ENCODE results near the gene PELI1. TPM values are rescaled to one million over a fixed set of nuclear protein-coding genes. Genes with fewer than 3 reads are reported as not detected.

Gene PELI1
- total RNA-seq, 2 experiments from 2014 or later, result 38.4 to 42.9 TPM

DNA sequence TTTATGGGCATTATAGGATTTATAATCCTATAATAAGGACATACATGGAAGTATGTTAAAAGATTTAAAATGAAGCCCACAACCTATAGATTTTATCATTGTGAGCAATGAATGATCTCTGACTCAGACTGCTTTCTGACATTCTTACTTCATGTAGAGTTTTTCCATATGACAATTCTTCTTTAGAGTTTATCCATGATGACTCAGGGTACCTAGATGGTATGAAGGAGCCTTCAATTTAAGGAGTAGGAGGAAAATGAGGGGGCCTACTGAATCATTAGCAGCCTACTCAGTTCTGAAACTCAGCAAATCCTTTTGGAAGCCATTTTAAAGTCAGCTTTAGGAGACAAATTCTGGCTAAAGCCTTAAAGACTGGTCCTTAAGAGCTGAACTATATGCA lies 10.4 kb downstream of the PELI1 start:
- Mint-ChIP-seq H3K4me1 (ENCODE audit: low read depth) (peaks cover 84% of the 10 kb centered on the region), H3K27me3 (no peaks in the 10 kb centered on the region), H3K36me3 (peaks cover 19% of the 10 kb centered on the region), H3K27ac (peak overlapping the region; percentile 83), H3K4me3 (peak overlapping the region; percentile 12), H3K9me3 (no peaks in the 10 kb centered on the region)
- POLR2A ChIA-PET, result interaction anchor here (0.6 to 3.8 kb wide), 10 partner anchors 9 to 193 kb away, joined by 3 to 28 read pairs (median 8); no protein-coding TSS in a partner anchor
- intact Hi-C loops (cut with micrococcal nuclease), result loop anchor here (1.0 to 2.0 kb wide), 7 partner anchors 9 to 99 kb away; no protein-coding TSS in a partner anchor
- CTCF ChIA-PET, result interaction anchor here (1.2 to 2.9 kb wide), 4 partner anchors 81 to 197 kb away, joined by 5 to 11 read pairs (median 6); no protein-coding TSS in a partner anchor
- no peak for DNase-seq

GRCh38 chr2:64133354-64133753 lies 10.9 kb downstream of the PELI1 start:
- no peak for DNase-seq
- POLR2A ChIA-PET, result interaction anchor here (0.5 to 3.8 kb wide), 11 partner anchors 8 to 193 kb away, joined by 3 to 28 read pairs (median 8); no protein-coding TSS in a partner anchor
- intact Hi-C loops (cut with micrococcal nuclease), result loop anchor here (1.0 kb wide), 4 partner anchors 10 to 81 kb away; no protein-coding TSS in a partner anchor
- CTCF ChIA-PET, result interaction anchor here (0.6 to 2.9 kb wide), 10 partner anchors 8 to 197 kb away, joined by 3 to 11 read pairs (median 6); no protein-coding TSS in a partner anchor
- H3K4me1 Mint-ChIP-seq (ENCODE audit: low read depth), result peaks cover 84% of the 10 kb centered on the region
- H3K36me3 Mint-ChIP-seq, result peaks cover 16% of the 10 kb centered on the region
- no peak overlapping the region for H3K4me3 Mint-ChIP-seq
- H3K27ac Mint-ChIP-seq, result peak overlapping the region; percentile 83
- H3K9me3 Mint-ChIP-seq, result no peaks in the 10 kb centered on the region
- no peaks in the 10 kb centered on the region for H3K27me3 Mint-ChIP-seq

GRCh38 chr2:64130333-64130732 lies 13.9 kb downstream of the PELI1 start:
- Mint-ChIP-seq H3K9me3 (no peaks in the 10 kb centered on the region), H3K4me3 (no peak overlapping the region), H3K36me3 (peaks cover 11% of the 10 kb centered on the region), H3K27me3 (no peaks in the 10 kb centered on the region), H3K27ac (no peak overlapping the region), H3K4me1 (ENCODE audit: low read depth) (peaks cover 79% of the 10 kb centered on the region)
- intact Hi-C loops (cut with micrococcal nuclease), result no loop called here
- POLR2A ChIA-PET, result interaction anchor here (1.4 kb wide), 1 partner anchor 13 kb away, joined by 6 read pairs; no protein-coding TSS in a partner anchor
- DNase-seq, result no peak
- CTCF ChIA-PET, result interaction anchor here (1.0 to 1.5 kb wide), 2 partner anchors 21 to 200 kb away, joined by 5 to 6 read pairs; no protein-coding TSS in a partner anchor

DNA sequence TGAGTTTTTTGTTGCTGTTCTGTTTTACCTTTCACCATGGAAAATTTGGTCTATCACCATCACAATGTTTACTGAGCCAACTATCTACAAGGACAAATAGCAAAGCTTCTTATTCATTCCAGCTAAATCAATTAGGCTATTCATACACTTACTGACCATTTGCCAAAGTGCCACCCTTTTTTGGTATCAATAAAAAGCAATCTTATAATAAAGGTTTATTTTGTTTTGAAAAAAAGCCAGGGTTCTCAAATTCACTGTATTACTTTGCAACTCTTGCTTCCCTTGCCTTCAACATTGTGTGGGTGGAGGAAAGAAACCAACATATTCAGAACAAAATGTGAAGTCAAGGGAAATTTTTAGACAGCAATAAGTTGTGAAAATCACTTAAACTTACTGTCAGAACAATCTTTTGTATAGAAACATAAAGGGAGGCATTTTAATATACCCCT lies 15.3 kb downstream of the PELI1 start:
- Mint-ChIP-seq H3K27ac (peak overlapping the region; percentile 70), H3K9me3 (no peaks in the 10 kb centered on the region), H3K4me3 (no peak overlapping the region), H3K27me3 (no peaks in the 10 kb centered on the region), H3K36me3 (peaks cover 11% of the 10 kb centered on the region), H3K4me1 (ENCODE audit: low read depth) (peaks cover 77% of the 10 kb centered on the region)
- POLR2A ChIA-PET, result no interaction called here
- CTCF ChIA-PET, result interaction anchor here (1.2 kb wide), 1 partner anchor 202 kb away, joined by 3 read pairs; no protein-coding TSS in a partner anchor
- intact Hi-C loops (cut with micrococcal nuclease), result loop anchor here (1.0 kb wide), 4 partner anchors 14 to 85 kb away; no protein-coding TSS in a partner anchor
- no peak for DNase-seq

DNA sequence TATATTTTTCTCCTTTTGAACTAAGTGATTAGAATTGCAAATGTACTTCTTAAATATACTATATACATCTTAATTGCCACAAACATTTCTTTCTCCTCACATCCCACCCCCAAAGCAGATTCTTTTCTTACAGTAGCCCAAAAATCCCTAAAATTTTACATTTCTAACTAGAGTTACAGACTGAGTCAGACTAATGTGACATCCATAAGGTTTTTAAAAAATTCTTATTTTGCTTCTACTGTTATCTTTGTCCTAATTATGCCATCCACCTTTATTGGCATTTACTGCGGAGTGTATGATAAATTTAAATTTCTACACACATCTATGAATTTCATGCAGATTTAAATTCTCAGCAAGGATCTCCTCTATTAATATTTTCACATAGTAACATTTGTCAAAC lies 15.8 kb downstream of the PELI1 start:
- no peaks in the 10 kb centered on the region for H3K9me3 Mint-ChIP-seq
- H3K27ac Mint-ChIP-seq, result peak overlapping the region; percentile 70
- intact Hi-C loops (cut with micrococcal nuclease), result no loop called here
- H3K4me1 Mint-ChIP-seq (ENCODE audit: low read depth), result peaks cover 78% of the 10 kb centered on the region
- no peaks in the 10 kb centered on the region for H3K27me3 Mint-ChIP-seq
- no peak for DNase-seq
- H3K4me3 Mint-ChIP-seq, result no peak overlapping the region
- POLR2A ChIA-PET, result no interaction called here
- CTCF ChIA-PET, result interaction anchor here (1.2 kb wide), 1 partner anchor 202 kb away, joined by 3 read pairs; no protein-coding TSS in a partner anchor
- peaks cover 14% of the 10 kb centered on the region for H3K36me3 Mint-ChIP-seq

- H3K36me3 Mint-ChIP-seq, result peaks cover 17% of the 10 kb centered on the region
Measured at GRCh38 chr2:64127119-64127518, 17.1 kb downstream of the PELI1 start.

GRCh38 chr2:64126601-64127000 lies 17.6 kb downstream of the PELI1 start:
- CTCF ChIA-PET, result interaction anchor here (2.5 kb wide), 1 partner anchor 204 kb away, joined by 7 read pairs; no protein-coding TSS in a partner anchor
- Mint-ChIP-seq H3K36me3 (peaks cover 13% of the 10 kb centered on the region), H3K27me3 (no peaks in the 10 kb centered on the region), H3K27ac (no peak overlapping the region), H3K4me3 (no peak overlapping the region), H3K9me3 (no peaks in the 10 kb centered on the region), H3K4me1 (ENCODE audit: low read depth) (peaks cover 63% of the 10 kb centered on the region)
- intact Hi-C loops (cut with micrococcal nuclease), result no loop called here
- no peak for DNase-seq
- POLR2A ChIA-PET, result interaction anchor here (0.6 to 0.7 kb wide), 2 partner anchors 88 to 936 kb away, joined by 3 read pairs; no protein-coding TSS in a partner anchor

More at GRCh38 chr2:64127119-64127518, 17.1 kb downstream of the PELI1 start:
- no peaks in the 10 kb centered on the region for H3K27me3 Mint-ChIP-seq
- ChIA-PET CTCF (no interaction called here), POLR2A (interaction anchor here (0.6 to 0.7 kb wide), 2 partner anchors 88 to 935 kb away, joined by 3 read pairs; no protein-coding TSS in a partner anchor)
- peaks cover 68% of the 10 kb centered on the region for H3K4me1 Mint-ChIP-seq (ENCODE audit: low read depth)
- no peaks in the 10 kb centered on the region for H3K9me3 Mint-ChIP-seq
- no peak for DNase-seq
- H3K4me3 Mint-ChIP-seq, result no peak overlapping the region
- no peak overlapping the region for H3K27ac Mint-ChIP-seq
- intact Hi-C loops (cut with micrococcal nuclease), result no loop called here

DNA sequence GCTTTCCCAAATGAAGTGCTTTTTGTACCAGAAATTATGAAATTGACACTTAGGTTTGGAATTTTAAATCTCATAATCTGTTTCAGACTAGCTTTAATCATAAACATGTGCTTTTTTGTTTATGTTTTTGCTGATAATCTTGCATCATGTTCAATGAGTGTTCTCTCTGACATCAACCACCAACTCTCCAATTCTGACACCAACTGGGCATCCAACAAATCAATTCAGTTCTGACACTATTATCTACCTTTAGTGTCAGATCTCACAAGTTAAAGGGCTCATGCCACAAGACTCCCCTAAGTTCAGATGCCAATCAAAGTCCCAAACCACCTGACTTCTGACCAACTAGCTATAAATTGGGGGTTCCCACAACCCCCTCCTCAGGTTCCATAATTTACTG lies 19.6 kb downstream of the PELI1 start:
- no peaks in the 10 kb centered on the region for H3K9me3 Mint-ChIP-seq
- no peak overlapping the region for H3K27ac Mint-ChIP-seq
- intact Hi-C loops (cut with micrococcal nuclease), result no loop called here
- H3K36me3 Mint-ChIP-seq, result peaks cover 16% of the 10 kb centered on the region
- no peak for DNase-seq
- H3K27me3 Mint-ChIP-seq, result no peaks in the 10 kb centered on the region
- peaks cover 56% of the 10 kb centered on the region for H3K4me1 Mint-ChIP-seq (ENCODE audit: low read depth)
- no peak overlapping the region for H3K4me3 Mint-ChIP-seq
- ChIA-PET POLR2A (interaction anchor here (1.9 kb wide), 1 partner anchor 17 kb away, joined by 5 read pairs; no protein-coding TSS in a partner anchor), CTCF (interaction anchor here (0.7 to 2.5 kb wide), 4 partner anchors 11 to 364 kb away, joined by 4 to 7 read pairs (median 4); no protein-coding TSS in a partner anchor)

GRCh38 chr2:64124168-64124567 lies 20.1 kb downstream of the PELI1 start:
- Mint-ChIP-seq H3K4me3 (no peak overlapping the region), H3K9me3 (no peaks in the 10 kb centered on the region), H3K36me3 (peaks cover 16% of the 10 kb centered on the region), H3K4me1 (ENCODE audit: low read depth) (peaks cover 58% of the 10 kb centered on the region), H3K27me3 (no peaks in the 10 kb centered on the region), H3K27ac (no peak overlapping the region)
- POLR2A ChIA-PET, result interaction anchor here (1.9 kb wide), 1 partner anchor 17 kb away, joined by 5 read pairs; no protein-coding TSS in a partner anchor
- DNase-seq, result no peak
- CTCF ChIA-PET, result interaction anchor here (0.7 to 2.5 kb wide), 4 partner anchors 11 to 364 kb away, joined by 4 to 7 read pairs (median 4); no protein-coding TSS in a partner anchor
- intact Hi-C loops (cut with micrococcal nuclease), result no loop called here

- Mint-ChIP-seq H3K27me3 (no peaks in the 10 kb centered on the region), H3K4me1 (ENCODE audit: low read depth) (peaks cover 55% of the 10 kb centered on the region), H3K4me3 (no peak overlapping the region), H3K9me3 (no peaks in the 10 kb centered on the region), H3K36me3 (peaks cover 16% of the 10 kb centered on the region), H3K27ac (no peak overlapping the region)
- ChIA-PET POLR2A (no interaction called here), CTCF (interaction anchor here (1.3 to 2.0 kb wide), 2 partner anchors 11 to 365 kb away, joined by 4 to 5 read pairs; no protein-coding TSS in a partner anchor)
- intact Hi-C loops (cut with micrococcal nuclease), result loop anchor here (1.0 kb wide), 1 partner anchor 10 kb away; no protein-coding TSS in a partner anchor
- DNase-seq, result no peak
Measured at GRCh38 chr2:64123740-64124139, 20.5 kb downstream of the PELI1 start.

- ChIA-PET CTCF (no interaction called here), POLR2A (interaction anchor here (0.6 to 1.2 kb wide), 3 partner anchors 19 to 239 kb away, joined by 3 to 5 read pairs (median 4); no protein-coding TSS in a partner anchor)
- Mint-ChIP-seq H3K27me3 (no peaks in the 10 kb centered on the region), H3K4me3 (no peak overlapping the region), H3K36me3 (peaks cover 14% of the 10 kb centered on the region), H3K9me3 (no peaks in the 10 kb centered on the region), H3K4me1 (ENCODE audit: low read depth) (peaks cover 47% of the 10 kb centered on the region), H3K27ac (no peak overlapping the region)
- intact Hi-C loops (cut with micrococcal nuclease), result no loop called here
- no peak for DNase-seq
Measured at GRCh38 chr2:64122358-64122757, 21.9 kb downstream of the PELI1 start.

DNA sequence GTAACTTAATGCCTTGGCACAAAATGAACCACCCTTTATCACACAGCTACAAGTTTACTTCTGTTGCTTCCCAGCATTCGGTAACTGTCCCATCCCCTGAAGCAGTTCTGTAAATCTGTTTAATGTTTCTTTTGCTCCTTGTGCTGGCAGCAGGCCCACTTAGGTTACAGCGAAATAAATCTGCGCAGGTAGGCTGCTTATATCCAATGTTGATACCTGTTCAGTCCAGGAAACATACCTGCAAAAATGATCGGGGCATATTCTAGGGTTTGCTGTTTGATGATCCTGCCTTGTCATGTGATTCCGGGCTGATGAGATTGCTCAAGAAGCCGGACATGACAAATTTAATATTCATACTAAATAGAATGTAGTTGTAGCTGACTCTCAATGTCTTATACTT lies 23.3 kb downstream of the PELI1 start:
- H3K27ac Mint-ChIP-seq, result no peak overlapping the region
- CTCF ChIA-PET, result interaction anchor here (1.1 to 1.4 kb wide), 2 partner anchors 207 to 210 kb away, joined by 3 to 4 read pairs; no protein-coding TSS in a partner anchor
- POLR2A ChIA-PET, result no interaction called here
- no peaks in the 10 kb centered on the region for H3K9me3 Mint-ChIP-seq
- no peaks in the 10 kb centered on the region for H3K27me3 Mint-ChIP-seq
- H3K4me3 Mint-ChIP-seq, result no peak overlapping the region
- H3K36me3 Mint-ChIP-seq, result peaks cover 14% of the 10 kb centered on the region
- no peak for DNase-seq
- intact Hi-C loops (cut with micrococcal nuclease), result no loop called here
- H3K4me1 Mint-ChIP-seq (ENCODE audit: low read depth), result peaks cover 45% of the 10 kb centered on the region

Measured in activated CD4-positive, alpha-beta memory T cell treated with anti-CD3 and anti-CD28 coated beads for 36 hours (primary cell).